ENCODE results near the gene CALCOCO1.
"Not testable (repeated sequence)": the region's sequence is repeated elsewhere in the genome, so short reads cannot be mapped to it uniquely, and the experiment has no call there.

DNA sequence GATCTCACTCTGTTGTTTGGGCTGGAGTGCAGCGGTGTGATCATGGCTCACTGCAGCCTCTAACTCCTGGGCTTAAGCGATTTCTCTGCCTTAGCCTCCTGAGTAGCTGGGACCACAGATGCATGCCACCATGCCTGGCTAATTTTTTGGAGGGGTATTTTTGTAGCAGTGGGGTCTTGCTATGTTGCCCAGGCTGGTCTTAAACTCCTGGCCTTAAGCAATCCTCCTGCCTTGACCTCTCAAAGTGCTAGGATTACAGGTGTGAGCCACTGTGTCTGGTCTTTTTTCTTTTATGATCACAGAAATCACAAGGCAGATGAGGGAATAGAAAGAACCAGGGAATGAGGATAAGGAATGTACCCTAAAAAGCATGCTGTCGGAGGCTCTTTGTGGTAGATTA lies 35.5 kb upstream of the CALCOCO1 start:
- TF ChIP-seq EZH2 (IDR thresholded peaks at IDR 0.05; ENCODE audit: borderline replicate concordance, low read depth, low read length, poor library complexity, severe bottlenecking), result not testable (repeated sequence)
- TF ChIP-seq, protein P1, sequence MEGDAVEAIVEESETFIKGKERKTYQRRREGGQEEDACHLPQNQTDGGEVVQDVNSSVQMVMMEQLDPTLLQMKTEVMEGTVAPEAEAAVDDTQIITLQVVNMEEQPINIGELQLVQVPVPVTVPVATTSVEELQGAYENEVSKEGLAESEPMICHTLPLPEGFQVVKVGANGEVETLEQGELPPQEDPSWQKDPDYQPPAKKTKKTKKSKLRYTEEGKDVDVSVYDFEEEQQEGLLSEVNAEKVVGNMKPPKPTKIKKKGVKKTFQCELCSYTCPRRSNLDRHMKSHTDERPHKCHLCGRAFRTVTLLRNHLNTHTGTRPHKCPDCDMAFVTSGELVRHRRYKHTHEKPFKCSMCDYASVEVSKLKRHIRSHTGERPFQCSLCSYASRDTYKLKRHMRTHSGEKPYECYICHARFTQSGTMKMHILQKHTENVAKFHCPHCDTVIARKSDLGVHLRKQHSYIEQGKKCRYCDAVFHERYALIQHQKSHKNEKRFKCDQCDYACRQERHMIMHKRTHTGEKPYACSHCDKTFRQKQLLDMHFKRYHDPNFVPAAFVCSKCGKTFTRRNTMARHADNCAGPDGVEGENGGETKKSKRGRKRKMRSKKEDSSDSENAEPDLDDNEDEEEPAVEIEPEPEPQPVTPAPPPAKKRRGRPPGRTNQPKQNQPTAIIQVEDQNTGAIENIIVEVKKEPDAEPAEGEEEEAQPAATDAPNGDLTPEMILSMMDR (conservative IDR thresholded peaks at IDR 0.05; ENCODE audit: low read depth, low read length), result not testable (repeated sequence)
